ENCODE results near the gene PHF14. TPM values are rescaled to one million over a fixed set of nuclear protein-coding genes. Genes with fewer than 3 reads are reported as not detected.

PHF14 gene
- total and polyA plus RNA-seq, 8 donors = 18.9 to 140 (median 69.6) TPM

GRCh38 chr7:11216276-11216675, 242.6 kb downstream of the PHF14 start:
- 90 to 96% (median 94%) methylated on average over 2 of the region's 2 CpGs for WGBS, 5 donors
- no peak overlapping the region for H3K4me3 ChIP-seq
- no peaks in the 10 kb centered on the region for H3K36me3 ChIP-seq
- TF ChIP-seq EP300 (IDR thresholded peaks at IDR 0.05) (no peak), POLR2AphosphoS5 (IDR thresholded peaks at IDR 0.05) (no peak), CTCF (IDR thresholded peaks at IDR 0.05) (no peak), POLR2A (IDR thresholded peaks at IDR 0.05) (no peak)
- H3K27me3 ChIP-seq = no peaks in the 10 kb centered on the region
- no peaks in the 10 kb centered on the region for H3K9me3 ChIP-seq
- DNase-seq = no peak
- H3K27ac ChIP-seq = no peak overlapping the region
- intact Hi-C loops (cut with DNase I; ENCODE audit: low total_unique reads) = no loop called here
- peaks cover 0 to 12% (median 4%) of the 10 kb centered on the region in 4 donors for H3K4me1 ChIP-seq

GRCh38 chr7:11217848-11218565, 244.3 kb downstream of the PHF14 start:
- Histone ChIP-seq H3K36me3 (no peaks in the 10 kb centered on the region), H3K4me1 (peaks cover 0 to 4% (median 0%) of the 10 kb centered on the region in 4 donors), H3K27ac (no peak overlapping the region), H3K4me3 (no peak overlapping the region), H3K9me3 (no peaks in the 10 kb centered on the region), H3K27me3 (no peaks in the 10 kb centered on the region)
- TF ChIP-seq EP300 (IDR thresholded peaks at IDR 0.05) (no peak), POLR2A (IDR thresholded peaks at IDR 0.05) (no peak), CTCF (IDR thresholded peaks at IDR 0.05) (no peak), POLR2AphosphoS5 (IDR thresholded peaks at IDR 0.05) (no peak)
- WGBS, 5 donors = 78 to 85% (median 80%) methylated on average over 6 of the region's 6 CpGs
- no peak for DNase-seq
- intact Hi-C loops (cut with DNase I; ENCODE audit: low total_unique reads) = no loop called here
